DMS114 treated with DMSO at 0.1 percent for 48 hours (cell line): ENCODE results near the gene WIF1.
A peak's percentile ranks its signal among the peaks of the same experiment; 100 is the strongest.

Experiments
- DNase-seq: peaks from one replicate; lab custom pipeline; 2025; ENCODE audit not compliant: unreplicated experiment; lab: John Stamatoyannopoulos, UW

WIF1 gene

GRCh38 chr12:65123435-65124063 is 2.4 kb upstream of the WIF1 start:
- DNase-seq = peak; percentile 63

- peak; percentile 15 for DNase-seq
These were observed 1.6 kb upstream of the WIF1 start for GRCh38 chr12:65122703-65123102.

DNA sequence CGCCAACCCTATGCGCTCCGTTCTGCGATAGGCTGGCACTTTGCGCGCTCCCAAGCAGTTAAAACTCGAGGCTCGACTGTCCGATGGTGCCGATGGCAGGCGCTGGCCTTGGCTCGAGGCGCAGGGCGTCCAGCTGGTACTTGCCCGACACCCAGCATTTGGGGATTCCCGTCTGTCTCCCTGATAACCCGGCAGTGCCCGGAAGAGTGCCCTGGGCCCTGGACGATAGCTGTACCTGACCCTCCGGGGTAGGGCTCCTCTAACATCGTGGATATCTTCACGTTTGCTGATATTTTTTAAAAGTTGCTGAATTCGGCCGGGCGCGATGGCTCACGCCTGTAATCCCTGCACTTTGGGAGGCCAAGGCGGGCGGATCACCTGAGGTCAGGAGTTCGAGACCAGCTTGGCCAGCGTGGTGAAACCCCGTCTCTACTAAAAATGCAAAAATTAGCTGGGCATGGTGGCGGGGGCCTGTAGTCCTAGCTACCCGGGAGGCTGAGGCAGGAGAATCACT is 908 bp upstream of the WIF1 start:
- no peak for DNase-seq

DNA sequence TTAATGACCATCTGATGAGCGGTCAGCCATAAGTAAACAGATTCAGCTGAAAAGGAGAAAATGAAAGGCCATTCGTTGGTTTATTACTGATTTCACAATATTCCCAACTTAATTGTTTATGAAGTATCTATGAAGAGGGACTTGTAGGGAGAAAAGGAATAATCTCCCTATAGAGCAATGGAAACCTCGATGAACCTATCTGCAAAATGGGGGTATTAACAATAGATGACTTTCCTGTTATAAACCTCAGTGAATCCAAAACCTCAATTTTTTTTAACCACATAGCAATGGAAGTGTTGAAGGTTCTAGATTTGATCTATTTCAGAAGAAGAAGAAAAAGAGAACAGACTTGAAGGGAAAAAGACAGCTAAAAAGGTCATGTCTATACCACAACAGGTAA is 2.0 kb downstream of the WIF1 start:
- DNase-seq = no peak

DNA sequence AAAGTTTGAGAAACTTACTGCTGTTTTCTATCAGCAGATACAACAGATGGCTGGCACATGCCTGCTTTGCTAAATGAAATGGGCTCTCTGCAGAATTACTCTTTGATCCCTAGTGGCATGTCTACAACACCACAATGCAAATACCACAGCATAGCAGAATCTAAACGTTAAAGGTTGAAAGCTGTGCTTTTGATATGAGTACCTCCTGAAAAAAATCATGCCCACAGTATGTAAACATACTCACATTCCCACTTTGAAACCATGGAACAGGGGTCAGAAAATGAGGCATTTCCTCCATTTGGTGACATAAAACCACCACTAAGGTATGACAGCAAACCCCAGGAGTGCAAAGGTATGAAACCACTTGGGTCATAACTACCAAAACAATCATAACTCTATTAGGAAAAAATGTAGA is 7.5 kb downstream of the WIF1 start:
- no peak for DNase-seq

DNA sequence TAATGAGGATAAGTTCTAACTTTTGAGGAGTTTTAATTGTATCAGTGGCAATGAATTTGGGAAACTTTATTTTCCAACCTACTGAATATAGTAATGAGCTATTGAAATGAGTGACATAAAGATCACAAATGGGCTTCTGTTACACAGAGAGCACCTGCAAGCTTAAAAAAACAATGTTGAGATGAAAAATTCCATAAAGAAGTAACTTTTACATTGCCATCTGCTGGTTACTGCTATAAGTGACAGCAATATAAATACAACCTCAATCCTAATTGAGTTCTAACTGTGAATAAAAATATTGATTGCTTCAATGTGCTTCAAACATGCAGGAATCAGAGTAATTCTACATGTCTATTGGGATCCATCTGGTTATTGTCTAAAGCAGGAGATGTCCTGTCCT is 14.2 kb downstream of the WIF1 start:
- no peak for DNase-seq

DNA sequence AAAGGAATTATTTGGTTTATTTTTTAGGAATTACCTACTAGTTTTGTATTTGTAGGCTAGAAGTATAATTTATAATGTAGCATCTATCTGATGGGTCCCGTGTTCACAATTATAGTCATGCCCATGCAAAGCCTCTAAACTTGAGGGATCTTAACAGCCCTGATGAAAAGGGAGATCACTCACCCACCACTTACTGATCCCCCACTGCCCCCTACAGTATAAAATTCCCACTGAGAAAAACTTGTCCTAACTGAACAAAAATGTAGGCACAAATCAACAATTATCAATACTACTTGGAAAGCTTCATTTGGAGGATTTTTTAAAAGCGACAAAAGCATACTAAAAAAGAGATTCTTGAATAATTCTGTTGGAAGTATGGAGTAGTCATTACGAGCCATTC is 21.0 kb downstream of the WIF1 start:
- DNase-seq = no peak

DNA sequence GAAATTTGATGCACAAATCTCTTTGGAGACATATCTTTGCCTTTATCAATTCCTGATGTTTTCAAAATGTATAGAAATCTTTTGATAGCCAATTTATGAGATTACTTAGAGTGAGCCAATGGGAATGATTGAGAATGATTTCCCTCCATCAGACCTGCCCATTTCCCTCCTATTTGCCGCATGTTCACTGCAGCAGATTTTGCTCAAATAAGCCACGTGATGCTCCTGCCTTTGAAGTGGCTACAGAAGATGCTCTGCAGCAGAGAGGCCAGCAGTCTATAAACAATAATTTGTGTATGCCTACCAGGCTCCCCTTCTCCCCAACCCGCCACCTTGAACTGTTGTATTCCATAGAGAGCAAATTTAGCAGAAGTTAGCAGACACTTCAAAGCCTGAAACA is 21.9 kb downstream of the WIF1 start:
- DNase-seq = no peak

DNA sequence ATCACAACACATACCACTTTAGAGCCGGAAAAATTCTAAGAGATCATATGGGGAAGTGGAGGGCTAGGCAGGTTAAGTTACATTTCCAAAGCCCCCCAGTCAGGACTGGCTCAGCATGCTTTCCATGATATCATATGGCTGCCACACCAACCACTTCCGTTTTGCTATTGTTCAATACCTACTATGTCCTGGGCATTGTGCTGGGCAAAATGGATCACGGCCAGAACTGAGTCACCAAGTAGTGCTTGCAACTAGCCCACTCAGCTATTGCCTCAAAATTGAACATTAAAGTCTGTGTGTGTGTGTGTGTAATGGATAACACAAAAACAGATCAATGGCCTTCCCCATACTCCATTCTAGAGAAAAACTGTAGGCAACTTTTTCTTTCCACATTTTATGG is 22.7 kb downstream of the WIF1 start:
- DNase-seq = no peak

DNA sequence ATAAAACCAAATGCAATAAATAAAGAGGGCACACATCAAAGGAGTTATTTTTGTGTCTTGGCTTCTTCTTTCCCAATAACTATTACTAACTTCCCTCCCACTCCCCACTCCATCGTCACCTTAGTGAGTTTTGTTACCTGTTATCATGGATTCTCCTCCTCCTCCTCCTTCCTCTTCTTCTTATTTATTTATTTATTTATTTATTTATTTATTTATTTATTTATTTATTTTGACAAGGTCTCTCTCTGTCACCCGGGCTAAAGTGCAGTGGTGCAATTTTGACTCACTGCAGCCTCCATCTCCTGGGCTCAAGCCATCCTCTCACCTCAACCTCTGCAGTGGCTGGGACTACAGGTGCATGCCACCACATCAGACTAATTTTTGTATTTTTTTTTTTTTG is 26.4 kb downstream of the WIF1 start:
- DNase-seq = no peak

DNA sequence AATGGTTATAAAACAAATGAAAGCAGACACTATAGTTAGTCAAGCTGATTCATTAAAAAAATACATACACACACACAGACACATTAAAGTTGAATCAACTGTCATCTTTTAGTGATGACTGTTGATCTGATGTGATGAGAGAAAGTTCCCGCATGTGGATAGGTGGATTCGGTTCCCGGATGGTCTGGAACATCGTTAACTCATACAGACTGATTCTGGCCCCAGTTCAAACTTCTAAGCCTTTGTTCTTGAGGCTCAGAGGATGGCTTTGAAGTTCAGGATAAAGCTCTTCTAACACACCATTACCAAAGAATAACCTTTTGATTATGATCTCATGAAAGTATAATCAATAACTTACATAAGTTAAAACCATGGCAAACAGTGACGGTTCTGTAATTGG is 27.5 kb downstream of the WIF1 start:
- DNase-seq = no peak

DNA sequence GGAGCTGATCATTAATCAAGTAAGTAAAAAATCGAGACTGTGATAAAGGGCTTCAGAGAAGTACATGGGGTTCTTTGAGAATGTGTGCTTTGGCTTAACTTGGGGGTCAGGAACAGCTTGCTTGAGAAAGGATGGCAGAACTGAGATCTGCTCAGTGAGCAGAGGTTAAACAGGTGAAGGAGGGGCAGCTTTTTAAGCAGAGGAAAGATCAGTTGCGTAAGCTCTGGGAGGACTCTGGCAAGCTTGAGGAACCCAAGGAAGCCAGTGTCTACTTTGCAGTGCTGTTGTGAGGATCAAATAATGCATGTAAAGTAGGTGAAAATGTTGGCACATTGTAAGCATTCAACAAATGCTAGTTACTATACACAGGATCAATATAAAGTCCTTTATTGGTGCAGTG is 30.6 kb downstream of the WIF1 start:
- no peak for DNase-seq

DNA sequence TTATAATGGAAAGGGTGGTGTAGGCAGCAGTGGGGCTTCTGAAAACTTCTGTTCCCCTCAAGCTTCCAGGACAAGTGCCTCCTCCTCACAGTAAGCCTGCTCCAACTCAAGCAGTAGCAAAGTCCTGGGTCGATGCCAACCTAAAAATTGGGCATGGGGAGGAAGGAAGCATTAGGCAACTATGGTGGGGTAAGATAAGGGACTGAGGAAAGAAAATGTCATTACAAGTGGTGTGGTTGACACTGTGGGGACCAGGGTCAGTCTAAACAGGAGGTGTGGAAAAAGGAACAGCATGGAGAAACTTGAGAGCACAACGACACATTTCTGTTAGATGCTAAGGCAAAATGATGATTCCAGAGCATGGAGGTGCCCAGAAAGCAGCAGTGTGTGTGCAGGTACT is 34.9 kb downstream of the WIF1 start:
- no peak for DNase-seq

DNA sequence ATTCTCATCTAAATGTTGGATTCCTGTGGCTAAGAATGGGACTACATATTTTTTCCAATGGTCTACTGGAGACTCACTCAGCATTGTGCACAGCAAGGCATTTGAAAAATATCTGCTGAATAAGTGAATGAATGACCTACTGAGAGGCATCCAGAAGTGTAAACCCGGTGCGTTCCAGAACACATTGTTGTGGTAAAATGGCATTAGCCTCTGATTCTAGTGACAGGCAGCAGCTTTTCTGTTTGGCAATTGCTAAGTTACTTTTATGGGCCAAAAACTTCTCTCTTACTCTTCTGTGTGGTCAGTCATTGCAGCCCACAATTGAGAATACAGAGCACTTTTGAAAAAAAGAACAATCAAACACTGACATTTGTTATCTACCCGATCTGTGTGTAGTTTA is 36.5 kb downstream of the WIF1 start:
- no peak for DNase-seq

- no peak for DNase-seq
These were observed 37.5 kb downstream of the WIF1 start for GRCh38 chr12:65083581-65083980.

- no peak for DNase-seq
These were observed 38.7 kb downstream of the WIF1 start for GRCh38 chr12:65082406-65082805.

DNA sequence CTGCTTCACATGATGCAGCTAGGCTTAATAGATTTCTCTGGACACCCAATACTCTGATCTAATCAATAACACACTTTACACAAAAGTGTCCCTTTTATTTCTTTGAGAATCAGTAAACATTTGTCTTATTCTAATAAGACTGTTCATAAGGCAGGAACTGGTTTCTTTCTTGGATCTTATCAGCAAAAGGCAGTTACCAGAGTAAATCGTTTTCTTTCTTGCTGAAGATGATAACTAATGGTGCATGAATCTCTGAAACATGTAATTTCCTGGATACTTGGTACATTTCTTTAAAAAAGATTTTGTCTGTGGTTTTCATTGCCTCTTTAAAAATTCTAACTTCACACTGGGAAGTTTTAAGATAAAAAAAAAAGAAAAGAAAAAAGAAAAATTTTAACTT is 39.6 kb downstream of the WIF1 start:
- no peak for DNase-seq

DNA sequence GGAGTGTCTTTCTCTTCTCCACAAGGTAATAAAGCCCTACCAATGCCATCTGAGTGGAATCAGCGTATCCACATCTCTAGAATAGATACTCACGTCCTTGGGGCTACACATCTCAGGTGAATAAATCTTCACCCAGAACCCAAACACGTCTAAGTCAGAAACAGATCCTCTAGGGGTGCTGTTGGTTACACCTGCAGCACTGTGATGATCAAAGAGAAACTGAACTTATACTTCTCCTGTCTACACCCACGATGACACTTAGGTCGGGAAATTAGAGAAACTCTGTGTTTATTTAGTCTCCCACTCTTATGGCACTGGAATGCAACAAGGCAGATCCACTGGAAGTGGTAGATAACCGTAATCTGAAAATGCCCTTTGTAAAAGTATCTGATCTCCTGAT is 46.2 kb downstream of the WIF1 start:
- DNase-seq = no peak

DNA sequence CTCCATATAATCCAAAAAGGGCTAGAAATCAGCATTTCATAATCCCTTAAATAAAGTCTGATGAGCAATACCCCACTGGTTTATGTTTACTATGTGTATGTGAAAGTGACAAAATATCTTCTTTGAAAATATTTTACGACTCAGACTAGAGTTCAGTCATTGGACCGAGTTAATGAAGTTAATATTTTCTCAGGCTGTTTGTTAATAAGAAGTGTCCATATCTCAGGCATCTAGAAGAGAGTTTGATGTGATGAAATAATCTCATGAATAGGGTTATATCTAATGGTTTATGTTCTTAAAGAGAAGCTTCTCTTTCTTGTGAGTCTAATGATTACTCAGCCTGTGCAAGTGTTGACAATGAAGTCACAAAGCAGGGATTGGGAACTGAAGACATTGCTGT is 51.8 kb downstream of the WIF1 start:
- no peak for DNase-seq

GRCh38 chr12:65067383-65067782 is 53.7 kb downstream of the WIF1 start:
- no peak for DNase-seq

- DNase-seq = no peak
These were observed 65.2 kb downstream of the WIF1 start for GRCh38 chr12:65055859-65056258.

DNA sequence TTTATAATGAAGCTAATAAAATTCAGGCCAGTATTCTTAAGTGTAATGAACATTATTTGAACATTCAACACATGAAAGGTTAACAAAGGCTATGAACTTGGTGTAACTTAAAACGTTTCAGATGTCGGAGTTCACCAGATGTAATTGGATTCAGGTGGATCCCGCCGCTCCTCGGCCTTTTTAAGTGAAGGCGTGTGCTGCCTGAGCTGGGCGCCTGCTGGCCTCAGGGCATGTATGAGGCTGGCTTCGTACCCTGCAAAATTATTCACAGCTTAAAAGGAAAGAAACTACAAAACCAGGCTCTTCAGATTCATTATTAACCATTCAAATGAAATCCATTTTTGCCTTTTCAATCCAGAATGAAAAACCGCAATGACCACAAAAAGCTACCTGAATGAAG is 69.9 kb downstream of the WIF1 start:
- DNase-seq = no peak

DNA sequence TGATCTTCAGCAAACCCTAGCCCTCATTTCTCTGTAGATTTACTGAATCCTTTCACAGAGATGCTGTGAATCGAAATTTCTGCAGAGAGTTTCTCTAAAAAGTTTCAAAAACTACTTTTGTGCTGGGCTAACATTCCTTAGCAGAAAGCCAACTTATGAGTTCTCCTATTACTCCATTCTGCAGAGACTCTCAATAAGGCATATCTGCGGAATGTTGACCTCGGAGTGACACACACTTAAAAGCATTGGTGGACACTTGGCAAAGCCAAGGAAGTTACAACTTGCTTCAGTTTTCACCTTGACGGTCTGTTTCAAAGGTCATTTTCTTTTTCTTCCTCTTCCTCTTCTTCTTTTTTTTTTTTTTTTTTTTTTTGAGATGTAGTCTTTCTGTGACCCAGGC is 75.8 kb downstream of the WIF1 start:
- no peak for DNase-seq

DNA sequence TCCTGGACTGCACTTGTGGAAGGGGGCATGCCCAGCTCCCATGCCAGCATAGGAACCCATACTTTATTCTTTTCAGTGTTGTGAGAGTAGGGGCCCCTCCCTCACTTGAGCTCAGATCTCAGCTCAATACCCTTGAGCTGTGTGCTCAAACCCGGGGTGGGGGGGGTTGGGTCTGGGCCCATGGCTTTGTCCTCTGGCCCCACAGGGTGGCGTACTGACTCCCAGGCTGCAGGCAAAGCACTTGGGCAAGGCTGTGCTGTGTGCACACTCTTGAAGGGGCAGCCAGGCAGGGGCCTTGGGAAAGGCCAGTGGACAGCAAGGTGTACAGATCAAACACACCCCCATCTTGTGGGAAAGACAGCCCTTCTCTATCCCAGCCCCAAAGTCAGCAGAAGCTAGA is 81.8 kb downstream of the WIF1 start:
- DNase-seq = no peak
